Measurements from ENCODE around the gene ENSA. TPM values are rescaled to one million over a fixed set of nuclear protein-coding genes. Genes with fewer than 3 reads are reported as not detected.

Gene ENSA, protein sequence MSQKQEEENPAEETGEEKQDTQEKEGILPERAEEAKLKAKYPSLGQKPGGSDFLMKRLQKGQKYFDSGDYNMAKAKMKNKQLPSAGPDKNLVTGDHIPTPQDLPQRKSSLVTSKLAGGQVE
- 98.6 and 166 TPM in 2 replicates for total RNA-seq

DNA sequence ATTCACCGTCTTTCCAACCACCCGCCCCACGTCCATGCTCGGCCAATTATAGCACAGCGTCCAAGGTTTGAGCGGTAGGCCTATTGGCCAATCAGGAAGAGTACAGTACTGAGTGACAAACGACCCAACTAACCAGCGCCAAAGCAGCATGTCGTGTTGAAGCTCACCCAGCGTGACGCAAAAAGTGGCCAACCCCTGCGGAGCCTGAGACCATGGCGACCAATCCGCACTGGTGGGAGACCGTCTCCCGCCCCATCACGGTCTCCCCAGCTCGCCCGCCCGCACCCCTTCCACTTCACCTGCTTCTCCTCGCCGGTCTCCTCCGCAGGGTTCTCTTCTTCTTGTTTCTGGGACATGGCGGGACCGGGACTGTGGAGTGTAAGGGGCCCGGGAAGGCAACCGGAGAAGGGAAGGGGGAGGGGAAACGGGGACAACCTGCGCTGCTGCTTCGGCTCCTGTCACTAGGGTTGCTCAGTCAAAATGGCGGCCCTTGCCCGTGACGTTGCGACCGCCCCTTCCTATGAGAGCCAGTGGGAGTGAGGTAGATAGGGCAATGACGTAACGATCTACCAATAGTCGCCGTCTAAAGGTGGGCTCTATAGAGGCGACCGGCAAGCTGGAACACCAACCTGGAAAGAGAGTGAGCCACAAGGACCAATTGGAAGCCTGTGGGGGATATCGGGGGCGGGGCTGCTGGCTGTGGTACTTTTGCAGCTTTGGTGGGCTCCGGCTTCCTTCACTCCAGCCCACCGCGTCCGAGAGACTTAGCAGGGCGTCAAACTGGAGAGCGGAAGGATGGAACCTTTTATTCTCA lies at the start of gene ENSA:
Gene ENSA (minus strand): TSS at position 498 of the 814 bp plus-strand sequence. CDS start 142 bp downstream, at position 356.

DNA sequence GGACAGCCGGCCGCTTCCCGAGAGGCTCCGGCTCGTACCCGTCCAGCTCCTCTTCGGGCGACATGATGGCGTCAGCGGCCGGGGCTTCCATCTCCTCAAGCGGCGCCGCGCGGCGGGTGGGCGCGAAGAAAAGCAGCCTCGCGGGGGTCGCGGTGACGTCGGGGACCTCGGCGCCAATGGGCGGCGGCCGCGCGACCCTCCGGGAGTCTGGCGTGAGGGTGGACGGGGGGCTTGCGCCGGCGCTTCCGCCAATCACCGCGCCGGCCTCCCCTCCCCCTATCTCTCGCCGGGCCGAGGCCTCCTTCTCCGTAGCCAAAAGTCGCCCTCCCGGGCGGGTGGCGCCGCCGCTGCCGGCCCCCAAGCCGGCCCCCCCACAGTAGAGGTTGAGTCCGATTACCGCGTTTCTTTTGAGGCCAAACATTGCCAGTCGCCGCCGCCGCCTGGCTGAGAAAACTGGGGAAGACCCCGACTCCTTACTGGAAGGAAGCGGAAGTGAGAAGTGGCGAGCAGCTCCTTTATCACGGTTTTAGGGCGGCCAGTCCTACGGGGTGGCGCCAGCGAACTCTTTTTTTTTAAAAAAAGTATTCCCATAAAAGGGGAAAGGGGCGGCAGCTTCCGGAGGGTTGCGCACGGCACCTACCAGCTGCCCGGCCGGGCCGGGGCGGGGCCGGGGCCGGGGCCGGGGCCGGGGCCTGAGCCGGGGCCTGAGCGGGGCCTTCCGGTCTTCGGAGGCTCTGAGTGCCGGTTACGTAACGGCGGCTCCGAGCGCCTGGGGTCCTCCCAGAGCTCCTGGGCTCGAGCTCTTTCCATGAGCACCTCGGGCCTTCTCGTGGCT lies 50.1 kb downstream of the ENSA start, which contains the start of gene MCL1:
Gene MCL1 (minus strand): TSS at position 501 of the 835 bp plus-strand sequence. CDS start 80 bp downstream, at position 421.

Other genes starting within 250 kb of the ENSA start
- 14.4 and 19.7 TPM in 2 replicates for gene TARS2, start 142.2 kb downstream of the ENSA start, total RNA-seq
- 9.1 and 9.5 TPM in 2 replicates for gene ECM1, start 121.5 kb downstream of the ENSA start, total RNA-seq
- gene FALEC, start 113.9 kb downstream of the ENSA start, total RNA-seq = 0.25 and 0.77 TPM in 2 replicates
- 2.1 and 2.9 TPM in 2 replicates for gene ADAMTSL4, start 80.2 kb downstream of the ENSA start, total RNA-seq
- 296 and 333 TPM in 2 replicates for gene MCL1, start 50.0 kb downstream of the ENSA start, total RNA-seq
- gene GOLPH3L, start 67.5 kb upstream of the ENSA start, total RNA-seq = 11.1 and 16.0 TPM in 2 replicates
- gene HORMAD1, start 91.3 kb upstream of the ENSA start, total RNA-seq = not detected in 2 replicates
- 2.7 and 5.2 TPM in 2 replicates for gene CTSS, start 136.2 kb upstream of the ENSA start, total RNA-seq
- 199 and 485 TPM in 2 replicates for gene CTSK, start 178.6 kb upstream of the ENSA start, total RNA-seq
- gene ARNT, start 247.0 kb upstream of the ENSA start, total RNA-seq = 38.3 and 52.6 TPM in 2 replicates